Sigmoid colon (tissue), 4 donors: ENCODE data around the gene PTGER1.

Source experiments
- EP300 ChIP-seq, 4 donors: sonication (generic); formaldehyde crosslinking; IDR thresholded peaks; one replicate each; pipeline ENCODE4 v1.6.1; 2017; ENCODE audit warnings: antibody characterized with exemption in 4 of 4
- POLR2AphosphoS5 ChIP-seq, 4 donors: sonication (generic); formaldehyde crosslinking; IDR thresholded peaks; one replicate each; pipeline ENCODE4 v1.6.1; 2017; ENCODE audit warnings: antibody characterized with exemption in 4 of 4
- TF ChIP-seq, protein P1 (sequence below), 4 experiments: fragments of 450-650 bp in 3 of 4; fragments of 200-600 bp in 1 of 4; IDR thresholded peaks; one replicate each; pipeline ENCODE4 v1.5.1; 2016 to 2019; ENCODE audit warnings: antibody characterized with exemption in 4 of 4, mild to moderate bottlenecking in 3 of 4, moderate library complexity in 2 of 4

GRCh38 chr19:14505488-14506239, 30.5 kb upstream of the PTGER1 start:
- TF ChIP-seq, protein P1, sequence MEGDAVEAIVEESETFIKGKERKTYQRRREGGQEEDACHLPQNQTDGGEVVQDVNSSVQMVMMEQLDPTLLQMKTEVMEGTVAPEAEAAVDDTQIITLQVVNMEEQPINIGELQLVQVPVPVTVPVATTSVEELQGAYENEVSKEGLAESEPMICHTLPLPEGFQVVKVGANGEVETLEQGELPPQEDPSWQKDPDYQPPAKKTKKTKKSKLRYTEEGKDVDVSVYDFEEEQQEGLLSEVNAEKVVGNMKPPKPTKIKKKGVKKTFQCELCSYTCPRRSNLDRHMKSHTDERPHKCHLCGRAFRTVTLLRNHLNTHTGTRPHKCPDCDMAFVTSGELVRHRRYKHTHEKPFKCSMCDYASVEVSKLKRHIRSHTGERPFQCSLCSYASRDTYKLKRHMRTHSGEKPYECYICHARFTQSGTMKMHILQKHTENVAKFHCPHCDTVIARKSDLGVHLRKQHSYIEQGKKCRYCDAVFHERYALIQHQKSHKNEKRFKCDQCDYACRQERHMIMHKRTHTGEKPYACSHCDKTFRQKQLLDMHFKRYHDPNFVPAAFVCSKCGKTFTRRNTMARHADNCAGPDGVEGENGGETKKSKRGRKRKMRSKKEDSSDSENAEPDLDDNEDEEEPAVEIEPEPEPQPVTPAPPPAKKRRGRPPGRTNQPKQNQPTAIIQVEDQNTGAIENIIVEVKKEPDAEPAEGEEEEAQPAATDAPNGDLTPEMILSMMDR (IDR thresholded peaks at IDR 0.05): peak in 3 of 4 experiments; percentile 15 to 51 (median 34)
- TF ChIP-seq POLR2AphosphoS5 (IDR thresholded peaks at IDR 0.05): no peak
- no peak for TF ChIP-seq EP300 (IDR thresholded peaks at IDR 0.05)
